ENCODE data around the gene KCNH2. TPM values are rescaled to one million over a fixed set of nuclear protein-coding genes. Genes with fewer than 3 reads are reported as not detected.

Gene KCNH2
- total RNA-seq, 1 experiment from 2014 or later, result 16.2 TPM

DNA sequence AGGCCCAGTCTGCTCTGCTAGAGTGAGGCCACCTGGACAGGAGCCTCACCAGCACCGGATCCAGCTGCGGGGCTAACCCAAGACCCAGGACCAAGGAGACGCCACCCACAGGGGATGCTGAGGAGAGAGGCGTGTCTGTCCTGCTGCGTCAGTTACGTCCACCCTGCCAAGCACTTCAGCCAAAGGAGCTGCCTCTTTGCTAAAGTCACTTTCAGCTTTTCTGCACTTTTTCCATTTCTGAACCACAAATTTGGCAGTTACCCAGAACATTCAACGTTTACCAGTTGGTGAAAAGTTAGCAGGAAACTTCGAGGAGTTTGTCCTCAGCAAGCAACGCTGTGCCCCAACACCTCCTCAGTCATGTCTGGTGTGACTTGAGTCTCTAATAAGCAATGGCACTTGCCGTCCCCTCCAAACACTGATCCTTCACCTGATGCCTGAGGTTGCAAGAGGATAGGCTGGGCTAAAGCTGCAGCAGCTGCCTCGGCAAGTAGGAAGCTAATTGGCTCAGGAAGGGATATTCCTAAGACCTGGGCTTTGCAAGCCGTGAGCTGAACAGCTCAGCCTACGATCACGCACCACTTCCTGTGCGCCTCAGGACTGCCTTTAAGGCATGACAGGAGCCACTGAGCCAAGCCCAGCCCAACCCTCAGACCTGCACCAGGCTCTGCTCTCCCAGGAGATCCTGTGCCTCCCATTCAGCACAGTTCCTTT lies 40.1 kb downstream of the KCNH2 start:
- POLR2A ChIA-PET, result no interaction called here
- Mint-ChIP-seq H3K27me3 (ENCODE audit: low read depth) (no peaks in the 10 kb centered on the region), H3K4me1 (peaks cover 16% of the 10 kb centered on the region), H3K36me3 (no peaks in the 10 kb centered on the region), H3K27ac (no peak overlapping the region), H3K9me3 (no peaks in the 10 kb centered on the region), H3K4me3 (no peak overlapping the region)
- no peak for TF ChIP-seq SP1 (CRISPR knock-in tag; conservative IDR thresholded peaks at IDR 0.05)
- TF ChIP-seq PRRX2 (CRISPR knock-in tag; IDR thresholded peaks at IDR 0.05), result no peak
- no peak for TF ChIP-seq CREM (CRISPR knock-in tag; IDR thresholded peaks at IDR 0.05)
- TF ChIP-seq, protein P1, sequence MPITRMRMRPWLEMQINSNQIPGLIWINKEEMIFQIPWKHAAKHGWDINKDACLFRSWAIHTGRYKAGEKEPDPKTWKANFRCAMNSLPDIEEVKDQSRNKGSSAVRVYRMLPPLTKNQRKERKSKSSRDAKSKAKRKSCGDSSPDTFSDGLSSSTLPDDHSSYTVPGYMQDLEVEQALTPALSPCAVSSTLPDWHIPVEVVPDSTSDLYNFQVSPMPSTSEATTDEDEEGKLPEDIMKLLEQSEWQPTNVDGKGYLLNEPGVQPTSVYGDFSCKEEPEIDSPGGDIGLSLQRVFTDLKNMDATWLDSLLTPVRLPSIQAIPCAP (CRISPR knock-in tag; IDR thresholded peaks at IDR 0.05), result no peak
- no peak for TF ChIP-seq RORB (CRISPR knock-in tag; IDR thresholded peaks at IDR 0.05)
- no peak for TF ChIP-seq ATF1 (CRISPR knock-in tag; IDR thresholded peaks at IDR 0.05)
- TF ChIP-seq, protein P2, sequence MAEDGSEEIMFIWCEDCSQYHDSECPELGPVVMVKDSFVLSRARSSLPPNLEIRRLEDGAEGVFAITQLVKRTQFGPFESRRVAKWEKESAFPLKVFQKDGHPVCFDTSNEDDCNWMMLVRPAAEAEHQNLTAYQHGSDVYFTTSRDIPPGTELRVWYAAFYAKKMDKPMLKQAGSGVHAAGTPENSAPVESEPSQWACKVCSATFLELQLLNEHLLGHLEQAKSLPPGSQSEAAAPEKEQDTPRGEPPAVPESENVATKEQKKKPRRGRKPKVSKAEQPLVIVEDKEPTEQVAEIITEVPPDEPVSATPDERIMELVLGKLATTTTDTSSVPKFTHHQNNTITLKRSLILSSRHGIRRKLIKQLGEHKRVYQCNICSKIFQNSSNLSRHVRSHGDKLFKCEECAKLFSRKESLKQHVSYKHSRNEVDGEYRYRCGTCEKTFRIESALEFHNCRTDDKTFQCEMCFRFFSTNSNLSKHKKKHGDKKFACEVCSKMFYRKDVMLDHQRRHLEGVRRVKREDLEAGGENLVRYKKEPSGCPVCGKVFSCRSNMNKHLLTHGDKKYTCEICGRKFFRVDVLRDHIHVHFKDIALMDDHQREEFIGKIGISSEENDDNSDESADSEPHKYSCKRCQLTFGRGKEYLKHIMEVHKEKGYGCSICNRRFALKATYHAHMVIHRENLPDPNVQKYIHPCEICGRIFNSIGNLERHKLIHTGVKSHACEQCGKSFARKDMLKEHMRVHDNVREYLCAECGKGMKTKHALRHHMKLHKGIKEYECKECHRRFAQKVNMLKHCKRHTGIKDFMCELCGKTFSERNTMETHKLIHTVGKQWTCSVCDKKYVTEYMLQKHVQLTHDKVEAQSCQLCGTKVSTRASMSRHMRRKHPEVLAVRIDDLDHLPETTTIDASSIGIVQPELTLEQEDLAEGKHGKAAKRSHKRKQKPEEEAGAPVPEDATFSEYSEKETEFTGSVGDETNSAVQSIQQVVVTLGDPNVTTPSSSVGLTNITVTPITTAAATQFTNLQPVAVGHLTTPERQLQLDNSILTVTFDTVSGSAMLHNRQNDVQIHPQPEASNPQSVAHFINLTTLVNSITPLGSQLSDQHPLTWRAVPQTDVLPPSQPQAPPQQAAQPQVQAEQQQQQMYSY (CRISPR knock-in tag; IDR thresholded peaks at IDR 0.05), result peak; percentile 67
- CTCF ChIA-PET, result interaction anchor here (0.6 to 2.3 kb wide), 11 partner anchors 11 to 173 kb away, joined by 3 to 11 read pairs (median 5); no protein-coding TSS in a partner anchor
- no peak for DNase-seq (ENCODE audit: low spot score)
- ATAC-seq, result peak; percentile 65

DNA sequence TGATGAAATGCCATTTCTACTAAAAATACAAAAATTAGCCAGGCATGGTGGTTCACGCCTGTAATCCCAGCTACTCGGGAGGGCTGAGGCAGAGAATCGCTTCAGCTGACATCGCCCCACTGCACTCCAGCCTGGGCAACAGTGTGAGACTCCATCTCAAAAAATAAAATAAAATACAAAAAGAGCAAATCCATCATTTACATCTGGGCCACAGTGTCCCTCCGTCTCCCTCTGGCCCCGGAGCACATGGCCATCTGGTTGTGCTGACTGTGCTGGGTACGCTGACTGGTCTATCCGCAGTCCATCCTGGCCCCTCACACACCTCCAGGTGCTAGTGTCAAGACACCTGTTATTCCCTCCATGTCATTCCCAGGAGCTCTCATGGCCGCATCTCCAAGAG lies 42.1 kb downstream of the KCNH2 start:
- H3K27ac Mint-ChIP-seq, result no peak overlapping the region
- no peaks in the 10 kb centered on the region for H3K36me3 Mint-ChIP-seq
- ChIA-PET POLR2A (no interaction called here), CTCF (no interaction called here)
- no peaks in the 10 kb centered on the region for H3K9me3 Mint-ChIP-seq
- no peak for DNase-seq (ENCODE audit: low spot score)
- no peaks in the 10 kb centered on the region for H3K27me3 Mint-ChIP-seq (ENCODE audit: low read depth)
- no peak overlapping the region for H3K4me3 Mint-ChIP-seq
- peaks cover 2% of the 10 kb centered on the region; the same call in 1 of the 2 replicates for H3K4me1 Mint-ChIP-seq
- no peak for TF ChIP-seq TEAD4 (CRISPR knock-in tag; IDR thresholded peaks at IDR 0.05)
- TF ChIP-seq, protein P3, sequence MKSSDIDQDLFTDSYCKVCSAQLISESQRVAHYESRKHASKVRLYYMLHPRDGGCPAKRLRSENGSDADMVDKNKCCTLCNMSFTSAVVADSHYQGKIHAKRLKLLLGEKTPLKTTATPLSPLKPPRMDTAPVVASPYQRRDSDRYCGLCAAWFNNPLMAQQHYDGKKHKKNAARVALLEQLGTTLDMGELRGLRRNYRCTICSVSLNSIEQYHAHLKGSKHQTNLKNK (CRISPR knock-in tag; IDR thresholded peaks at IDR 0.05), result no peak
- TF ChIP-seq SOX15 (CRISPR knock-in tag; IDR thresholded peaks at IDR 0.05), result no peak
- no peak for ATAC-seq

DNA sequence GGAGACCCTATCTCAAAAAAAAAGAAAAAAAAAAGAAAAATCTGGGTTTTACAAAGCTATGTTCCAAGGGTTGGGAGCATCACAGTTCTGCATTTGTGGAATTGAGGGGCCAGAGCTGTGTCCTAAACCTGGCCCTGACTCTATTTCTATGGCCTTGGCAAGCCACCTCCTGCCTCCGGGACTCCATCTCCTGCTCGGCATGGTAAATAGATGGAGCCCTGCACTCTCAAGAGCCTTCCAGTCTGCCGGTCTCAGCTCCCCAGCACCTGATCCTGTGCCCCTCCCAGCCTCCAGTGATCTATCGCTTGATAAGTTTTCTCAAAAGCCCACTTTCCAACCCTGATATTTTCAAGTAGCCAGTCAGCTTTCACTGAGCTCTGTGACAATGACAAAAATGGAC lies 43.0 kb downstream of the KCNH2 start:
- ChIA-PET POLR2A (no interaction called here), CTCF (interaction anchor here (1.1 kb wide), 1 partner anchor 54 kb away, joined by 4 read pairs; no protein-coding TSS in a partner anchor)
- no peak overlapping the region for H3K27ac Mint-ChIP-seq
- ATAC-seq (no peak), DNase-seq (ENCODE audit: low spot score) (no peak)
- no peak overlapping the region for H3K4me3 Mint-ChIP-seq
- H3K27me3 Mint-ChIP-seq (ENCODE audit: low read depth), result no peaks in the 10 kb centered on the region
- no peaks in the 10 kb centered on the region for H3K9me3 Mint-ChIP-seq
- no peaks in the 10 kb centered on the region for H3K36me3 Mint-ChIP-seq
- H3K4me1 Mint-ChIP-seq, result peaks cover 2% of the 10 kb centered on the region; the same call in 1 of the 2 replicates
- TF ChIP-seq, protein P1 (CRISPR knock-in tag; IDR thresholded peaks at IDR 0.05), result no peak
- TF ChIP-seq, protein P4, sequence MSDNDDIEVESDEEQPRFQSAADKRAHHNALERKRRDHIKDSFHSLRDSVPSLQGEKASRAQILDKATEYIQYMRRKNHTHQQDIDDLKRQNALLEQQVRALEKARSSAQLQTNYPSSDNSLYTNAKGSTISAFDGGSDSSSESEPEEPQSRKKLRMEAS (CRISPR knock-in tag; IDR thresholded peaks at IDR 0.05), result no peak
- TF ChIP-seq, protein P5, sequence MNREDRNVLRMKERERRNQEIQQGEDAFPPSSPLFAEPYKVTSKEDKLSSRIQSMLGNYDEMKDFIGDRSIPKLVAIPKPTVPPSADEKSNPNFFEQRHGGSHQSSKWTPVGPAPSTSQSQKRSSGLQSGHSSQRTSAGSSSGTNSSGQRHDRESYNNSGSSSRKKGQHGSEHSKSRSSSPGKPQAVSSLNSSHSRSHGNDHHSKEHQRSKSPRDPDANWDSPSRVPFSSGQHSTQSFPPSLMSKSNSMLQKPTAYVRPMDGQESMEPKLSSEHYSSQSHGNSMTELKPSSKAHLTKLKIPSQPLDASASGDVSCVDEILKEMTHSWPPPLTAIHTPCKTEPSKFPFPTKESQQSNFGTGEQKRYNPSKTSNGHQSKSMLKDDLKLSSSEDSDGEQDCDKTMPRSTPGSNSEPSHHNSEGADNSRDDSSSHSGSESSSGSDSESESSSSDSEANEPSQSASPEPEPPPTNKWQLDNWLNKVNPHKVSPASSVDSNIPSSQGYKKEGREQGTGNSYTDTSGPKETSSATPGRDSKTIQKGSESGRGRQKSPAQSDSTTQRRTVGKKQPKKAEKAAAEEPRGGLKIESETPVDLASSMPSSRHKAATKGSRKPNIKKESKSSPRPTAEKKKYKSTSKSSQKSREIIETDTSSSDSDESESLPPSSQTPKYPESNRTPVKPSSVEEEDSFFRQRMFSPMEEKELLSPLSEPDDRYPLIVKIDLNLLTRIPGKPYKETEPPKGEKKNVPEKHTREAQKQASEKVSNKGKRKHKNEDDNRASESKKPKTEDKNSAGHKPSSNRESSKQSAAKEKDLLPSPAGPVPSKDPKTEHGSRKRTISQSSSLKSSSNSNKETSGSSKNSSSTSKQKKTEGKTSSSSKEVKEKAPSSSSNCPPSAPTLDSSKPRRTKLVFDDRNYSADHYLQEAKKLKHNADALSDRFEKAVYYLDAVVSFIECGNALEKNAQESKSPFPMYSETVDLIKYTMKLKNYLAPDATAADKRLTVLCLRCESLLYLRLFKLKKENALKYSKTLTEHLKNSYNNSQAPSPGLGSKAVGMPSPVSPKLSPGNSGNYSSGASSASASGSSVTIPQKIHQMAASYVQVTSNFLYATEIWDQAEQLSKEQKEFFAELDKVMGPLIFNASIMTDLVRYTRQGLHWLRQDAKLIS (CRISPR knock-in tag; IDR thresholded peaks at IDR 0.05; ENCODE audit: borderline replicate concordance), result no peak
- TF ChIP-seq, protein P6, sequence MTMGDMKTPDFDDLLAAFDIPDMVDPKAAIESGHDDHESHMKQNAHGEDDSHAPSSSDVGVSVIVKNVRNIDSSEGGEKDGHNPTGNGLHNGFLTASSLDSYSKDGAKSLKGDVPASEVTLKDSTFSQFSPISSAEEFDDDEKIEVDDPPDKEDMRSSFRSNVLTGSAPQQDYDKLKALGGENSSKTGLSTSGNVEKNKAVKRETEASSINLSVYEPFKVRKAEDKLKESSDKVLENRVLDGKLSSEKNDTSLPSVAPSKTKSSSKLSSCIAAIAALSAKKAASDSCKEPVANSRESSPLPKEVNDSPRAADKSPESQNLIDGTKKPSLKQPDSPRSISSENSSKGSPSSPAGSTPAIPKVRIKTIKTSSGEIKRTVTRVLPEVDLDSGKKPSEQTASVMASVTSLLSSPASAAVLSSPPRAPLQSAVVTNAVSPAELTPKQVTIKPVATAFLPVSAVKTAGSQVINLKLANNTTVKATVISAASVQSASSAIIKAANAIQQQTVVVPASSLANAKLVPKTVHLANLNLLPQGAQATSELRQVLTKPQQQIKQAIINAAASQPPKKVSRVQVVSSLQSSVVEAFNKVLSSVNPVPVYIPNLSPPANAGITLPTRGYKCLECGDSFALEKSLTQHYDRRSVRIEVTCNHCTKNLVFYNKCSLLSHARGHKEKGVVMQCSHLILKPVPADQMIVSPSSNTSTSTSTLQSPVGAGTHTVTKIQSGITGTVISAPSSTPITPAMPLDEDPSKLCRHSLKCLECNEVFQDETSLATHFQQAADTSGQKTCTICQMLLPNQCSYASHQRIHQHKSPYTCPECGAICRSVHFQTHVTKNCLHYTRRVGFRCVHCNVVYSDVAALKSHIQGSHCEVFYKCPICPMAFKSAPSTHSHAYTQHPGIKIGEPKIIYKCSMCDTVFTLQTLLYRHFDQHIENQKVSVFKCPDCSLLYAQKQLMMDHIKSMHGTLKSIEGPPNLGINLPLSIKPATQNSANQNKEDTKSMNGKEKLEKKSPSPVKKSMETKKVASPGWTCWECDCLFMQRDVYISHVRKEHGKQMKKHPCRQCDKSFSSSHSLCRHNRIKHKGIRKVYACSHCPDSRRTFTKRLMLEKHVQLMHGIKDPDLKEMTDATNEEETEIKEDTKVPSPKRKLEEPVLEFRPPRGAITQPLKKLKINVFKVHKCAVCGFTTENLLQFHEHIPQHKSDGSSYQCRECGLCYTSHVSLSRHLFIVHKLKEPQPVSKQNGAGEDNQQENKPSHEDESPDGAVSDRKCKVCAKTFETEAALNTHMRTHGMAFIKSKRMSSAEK (CRISPR knock-in tag; IDR thresholded peaks at IDR 0.05; ENCODE audit: borderline replicate concordance), result no peak
- TF ChIP-seq, protein P7, sequence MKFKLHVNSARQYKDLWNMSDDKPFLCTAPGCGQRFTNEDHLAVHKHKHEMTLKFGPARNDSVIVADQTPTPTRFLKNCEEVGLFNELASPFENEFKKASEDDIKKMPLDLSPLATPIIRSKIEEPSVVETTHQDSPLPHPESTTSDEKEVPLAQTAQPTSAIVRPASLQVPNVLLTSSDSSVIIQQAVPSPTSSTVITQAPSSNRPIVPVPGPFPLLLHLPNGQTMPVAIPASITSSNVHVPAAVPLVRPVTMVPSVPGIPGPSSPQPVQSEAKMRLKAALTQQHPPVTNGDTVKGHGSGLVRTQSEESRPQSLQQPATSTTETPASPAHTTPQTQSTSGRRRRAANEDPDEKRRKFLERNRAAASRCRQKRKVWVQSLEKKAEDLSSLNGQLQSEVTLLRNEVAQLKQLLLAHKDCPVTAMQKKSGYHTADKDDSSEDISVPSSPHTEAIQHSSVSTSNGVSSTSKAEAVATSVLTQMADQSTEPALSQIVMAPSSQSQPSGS (CRISPR knock-in tag; IDR thresholded peaks at IDR 0.05; ENCODE audit: borderline replicate concordance, low read depth), result no peak
- no peak for TF ChIP-seq GTF2I (CRISPR knock-in tag; conservative IDR thresholded peaks at IDR 0.05)

Measured in WTC11 (cell line).